ENCODE measurements around the gene SFXN5. TPM values are rescaled to one million over a fixed set of nuclear protein-coding genes. Genes with fewer than 3 reads are reported as not detected.

Gene SFXN5
- total RNA-seq, 4 donors from 2014 or later, result 8.4 to 18.3 (median 15.3) TPM

DNA sequence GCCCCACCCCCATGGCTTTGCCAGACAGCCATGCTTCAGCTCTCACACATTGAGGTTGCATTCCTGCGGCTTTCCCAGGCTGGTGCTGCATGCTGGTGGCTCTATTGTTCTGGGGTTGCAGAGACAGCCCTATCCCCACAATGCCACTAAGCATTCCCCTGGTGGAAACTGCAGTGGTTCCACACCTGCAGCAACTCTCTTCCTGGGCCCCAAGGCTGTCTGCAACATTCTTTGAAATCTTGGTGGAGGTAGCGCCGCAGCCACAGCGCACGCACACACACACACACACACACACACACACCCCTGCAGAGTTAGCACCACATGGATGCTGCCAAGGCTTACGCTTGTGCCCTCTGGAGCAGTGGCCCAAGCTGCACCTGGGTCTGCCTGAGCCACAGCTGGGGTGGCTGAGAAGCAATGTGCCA is 21.4 kb downstream of the SFXN5 start:
- 85 to 91% methylated on average over 2 to 4 of the region's 6 CpGs for WGBS, 2 donors
- intact Hi-C loops (cut with DNase I; ENCODE audit: low total_unique reads), result no loop called here
- no peak overlapping the region for H3K4me3 ChIP-seq (ENCODE audit: low read depth, poor library complexity, severe bottlenecking)
- no peak for DNase-seq (ENCODE audit: low spot score in 2 of 2)
- TF ChIP-seq, protein P1, sequence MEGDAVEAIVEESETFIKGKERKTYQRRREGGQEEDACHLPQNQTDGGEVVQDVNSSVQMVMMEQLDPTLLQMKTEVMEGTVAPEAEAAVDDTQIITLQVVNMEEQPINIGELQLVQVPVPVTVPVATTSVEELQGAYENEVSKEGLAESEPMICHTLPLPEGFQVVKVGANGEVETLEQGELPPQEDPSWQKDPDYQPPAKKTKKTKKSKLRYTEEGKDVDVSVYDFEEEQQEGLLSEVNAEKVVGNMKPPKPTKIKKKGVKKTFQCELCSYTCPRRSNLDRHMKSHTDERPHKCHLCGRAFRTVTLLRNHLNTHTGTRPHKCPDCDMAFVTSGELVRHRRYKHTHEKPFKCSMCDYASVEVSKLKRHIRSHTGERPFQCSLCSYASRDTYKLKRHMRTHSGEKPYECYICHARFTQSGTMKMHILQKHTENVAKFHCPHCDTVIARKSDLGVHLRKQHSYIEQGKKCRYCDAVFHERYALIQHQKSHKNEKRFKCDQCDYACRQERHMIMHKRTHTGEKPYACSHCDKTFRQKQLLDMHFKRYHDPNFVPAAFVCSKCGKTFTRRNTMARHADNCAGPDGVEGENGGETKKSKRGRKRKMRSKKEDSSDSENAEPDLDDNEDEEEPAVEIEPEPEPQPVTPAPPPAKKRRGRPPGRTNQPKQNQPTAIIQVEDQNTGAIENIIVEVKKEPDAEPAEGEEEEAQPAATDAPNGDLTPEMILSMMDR (IDR thresholded peaks at IDR 0.05), result no peak
- no peak for TF ChIP-seq POLR2A (IDR thresholded peaks at IDR 0.05)

DNA sequence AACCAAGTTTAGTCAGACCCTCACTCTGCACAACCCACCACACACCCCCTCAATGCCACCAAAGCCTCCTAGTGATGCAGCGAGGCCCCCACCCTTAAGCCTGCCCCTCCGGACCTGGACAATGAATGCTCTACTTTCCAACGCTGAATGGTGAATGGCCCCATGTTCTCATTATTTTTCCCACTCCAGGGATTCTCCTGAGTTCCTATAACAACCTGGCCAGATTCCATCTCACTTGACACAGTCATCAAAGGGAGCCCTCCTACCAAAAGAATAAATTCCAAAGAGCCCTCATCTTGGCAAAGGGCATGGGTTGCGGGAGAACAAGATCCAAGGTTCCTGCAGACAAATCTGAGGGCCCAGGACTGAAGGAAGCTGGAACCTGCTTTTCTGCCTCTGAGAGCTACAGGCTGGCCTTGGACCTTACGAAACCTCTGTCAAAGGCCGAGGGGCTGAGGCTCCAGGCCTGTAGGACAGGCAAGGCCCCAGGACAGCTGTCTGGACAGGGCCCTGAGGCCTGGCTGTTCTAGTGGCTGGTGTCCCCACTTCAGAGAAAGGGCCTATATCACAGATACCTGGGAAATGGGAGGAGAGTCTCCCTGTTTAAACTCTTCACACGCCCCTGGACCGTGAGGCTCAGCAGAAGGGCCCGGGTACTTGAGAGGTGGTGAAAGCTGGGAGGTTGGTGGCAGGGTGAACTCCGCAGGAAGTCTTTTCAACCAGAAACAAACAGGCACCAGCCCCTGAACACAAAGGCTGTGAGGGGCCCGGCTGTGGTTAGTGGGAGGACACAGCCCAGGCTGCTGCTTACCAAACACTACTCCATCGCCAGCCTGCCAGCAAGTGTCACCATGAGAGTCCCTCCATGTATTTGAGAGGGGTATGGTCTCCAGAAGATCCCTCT is 27.3 kb downstream of the SFXN5 start:
- DNase-seq (ENCODE audit: low spot score in 2 of 2), result no peak
- TF ChIP-seq, protein P1 (IDR thresholded peaks at IDR 0.05), result no peak
- no peak for TF ChIP-seq POLR2A (IDR thresholded peaks at IDR 0.05)
- no peak overlapping the region for H3K4me3 ChIP-seq (ENCODE audit: low read depth, poor library complexity, severe bottlenecking)
- 86 to 90% methylated on average over 12 of the region's 12 CpGs for WGBS, 2 donors
- intact Hi-C loops (cut with DNase I; ENCODE audit: low total_unique reads), result no loop called here

DNA sequence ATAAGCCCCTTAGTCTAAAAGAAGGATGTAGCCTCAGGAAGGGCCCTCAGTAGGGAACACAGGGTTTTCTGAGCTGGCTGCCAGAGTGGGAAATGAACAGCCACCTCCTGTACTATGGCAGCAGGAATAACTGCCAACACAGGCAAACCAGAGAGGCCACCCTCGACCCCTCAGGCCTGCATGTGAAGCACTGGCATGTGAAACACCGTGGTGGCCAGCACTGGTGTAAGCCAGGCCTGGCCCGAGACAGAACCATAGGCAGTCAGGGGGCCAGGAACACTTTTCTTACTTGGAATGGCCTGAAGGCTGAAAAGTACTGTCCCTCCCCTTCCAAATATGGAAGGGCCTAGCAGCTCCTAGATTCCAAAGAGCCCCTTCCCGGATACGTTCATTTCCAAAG is 28.2 kb downstream of the SFXN5 start:
- DNase-seq (ENCODE audit: low spot score in 2 of 2), result no peak
- intact Hi-C loops (cut with DNase I; ENCODE audit: low total_unique reads), result no loop called here
- 82 to 86% methylated on average over 5 of the region's 5 CpGs for WGBS, 2 donors
- TF ChIP-seq, protein P1 (IDR thresholded peaks at IDR 0.05), result no peak
- no peak for TF ChIP-seq POLR2A (IDR thresholded peaks at IDR 0.05)
- H3K4me3 ChIP-seq (ENCODE audit: low read depth, poor library complexity, severe bottlenecking), result no peak overlapping the region

DNA sequence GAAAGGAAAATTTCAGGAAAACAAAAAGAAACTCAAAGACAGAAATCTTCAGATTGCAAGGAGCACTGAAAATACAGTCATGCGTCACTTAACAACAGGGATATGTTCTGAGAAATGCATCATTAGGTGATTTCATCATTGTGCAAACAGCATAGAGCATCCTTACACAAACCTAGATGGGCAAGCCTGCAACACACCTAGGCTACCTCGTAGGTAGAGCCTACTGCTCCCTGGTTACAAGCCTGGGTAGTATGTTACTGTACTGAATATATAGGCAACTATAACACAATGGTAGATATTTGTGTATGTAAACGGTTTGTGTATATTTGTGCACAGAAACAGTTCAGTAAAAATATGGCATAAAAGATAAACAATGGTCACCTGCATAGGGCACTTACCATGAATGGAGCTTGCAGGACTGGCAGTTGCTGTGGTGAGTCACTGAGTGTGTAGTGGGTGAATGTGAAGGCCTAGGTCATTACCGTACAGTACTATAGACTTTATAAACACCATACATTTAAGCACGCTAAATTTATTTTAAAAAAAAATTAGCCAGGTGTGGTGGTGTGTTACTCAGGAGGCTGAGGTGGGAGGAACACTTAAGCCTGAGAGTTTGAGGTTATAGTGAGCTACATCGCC is 33.4 kb downstream of the SFXN5 start:
- 91 to 94% methylated on average over 6 of the region's 6 CpGs for WGBS, 2 donors
- H3K4me3 ChIP-seq (ENCODE audit: low read depth, poor library complexity, severe bottlenecking), result no peak overlapping the region
- DNase-seq (ENCODE audit: low spot score in 2 of 2), result no peak
- TF ChIP-seq POLR2A (IDR thresholded peaks at IDR 0.05), result no peak
- TF ChIP-seq, protein P1 (IDR thresholded peaks at IDR 0.05), result no peak
- intact Hi-C loops (cut with DNase I; ENCODE audit: low total_unique reads), result no loop called here

DNA sequence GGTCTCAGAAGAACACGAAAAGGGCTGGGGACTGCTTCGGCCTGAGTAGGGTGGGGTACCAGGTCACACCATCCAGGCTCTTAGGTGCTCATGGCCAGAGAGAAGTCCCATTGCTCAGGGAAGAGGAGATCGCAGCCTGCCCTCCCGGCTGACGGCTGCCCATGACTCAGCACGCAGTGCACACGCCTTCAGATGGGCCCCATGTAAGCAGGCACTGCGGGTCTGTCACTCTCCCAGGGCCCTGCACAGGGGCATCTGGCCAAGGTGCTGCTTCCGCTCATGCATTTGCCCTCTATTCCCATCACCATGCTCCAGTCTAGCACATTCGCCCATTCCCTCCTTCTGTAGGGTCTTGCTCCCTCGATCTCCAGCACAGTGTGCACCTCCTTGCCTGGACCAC is 34.7 kb downstream of the SFXN5 start:
- no peak overlapping the region for H3K4me3 ChIP-seq (ENCODE audit: low read depth, poor library complexity, severe bottlenecking)
- intact Hi-C loops (cut with DNase I; ENCODE audit: low total_unique reads), result no loop called here
- TF ChIP-seq, protein P1 (IDR thresholded peaks at IDR 0.05), result no peak
- TF ChIP-seq POLR2A (IDR thresholded peaks at IDR 0.05), result no peak
- DNase-seq (ENCODE audit: low spot score in 2 of 2), result no peak
- 89 to 96% methylated on average over 11 of the region's 11 CpGs for WGBS, 2 donors
